ENCODE measurements around the gene LENEP.
A peak's percentile ranks its signal among the peaks of the same experiment; 100 is the strongest.

The LENEP gene

DNA sequence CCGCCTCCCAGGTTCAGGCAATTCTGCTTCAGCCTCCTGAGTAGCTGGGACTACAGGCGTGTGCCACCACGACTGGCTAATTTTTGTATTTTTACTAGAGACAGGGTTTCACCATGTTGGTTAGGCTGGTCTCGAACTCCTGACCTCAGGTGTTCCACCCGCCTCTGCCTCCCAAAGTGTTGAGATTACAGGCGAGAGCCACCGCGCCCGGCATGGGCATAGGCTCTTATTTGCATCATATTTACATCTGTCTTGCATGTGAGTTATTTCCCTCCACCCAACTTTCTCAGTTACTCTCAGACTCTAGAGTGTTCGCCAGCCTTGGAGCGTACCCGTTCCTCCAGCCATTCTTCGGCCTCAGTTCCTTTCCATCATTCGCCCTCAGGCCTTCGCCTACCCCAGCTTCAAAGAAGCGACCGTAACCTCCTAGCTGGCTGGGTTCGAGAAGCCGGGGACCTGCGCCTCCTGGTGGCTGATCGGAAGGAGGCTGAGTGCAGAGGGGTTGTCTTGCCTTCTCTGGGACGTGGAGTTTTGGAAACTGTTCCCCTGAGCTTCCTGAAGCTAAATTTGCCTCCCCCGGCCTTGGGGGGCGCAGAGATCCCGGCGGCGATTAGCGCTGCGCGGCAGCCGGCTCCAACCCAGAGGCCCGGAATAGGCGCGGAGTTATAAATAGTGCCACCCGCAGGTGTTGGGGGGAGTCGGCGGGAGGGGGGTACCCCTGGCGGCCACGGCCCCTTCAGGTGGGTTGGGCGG, 5.6 kb downstream of the LENEP start:
- Mint-ChIP-seq H3K27ac (peak overlapping the region; percentile 84), H3K27me3 (no peaks in the 10 kb centered on the region), H3K9me3 (no peaks in the 10 kb centered on the region), H3K36me3 (no peaks in the 10 kb centered on the region), H3K4me3 (peak overlapping the region; percentile 95), H3K4me1 (peaks cover 58% of the 10 kb centered on the region)
- ATAC-seq = peak; percentile 1

DNA sequence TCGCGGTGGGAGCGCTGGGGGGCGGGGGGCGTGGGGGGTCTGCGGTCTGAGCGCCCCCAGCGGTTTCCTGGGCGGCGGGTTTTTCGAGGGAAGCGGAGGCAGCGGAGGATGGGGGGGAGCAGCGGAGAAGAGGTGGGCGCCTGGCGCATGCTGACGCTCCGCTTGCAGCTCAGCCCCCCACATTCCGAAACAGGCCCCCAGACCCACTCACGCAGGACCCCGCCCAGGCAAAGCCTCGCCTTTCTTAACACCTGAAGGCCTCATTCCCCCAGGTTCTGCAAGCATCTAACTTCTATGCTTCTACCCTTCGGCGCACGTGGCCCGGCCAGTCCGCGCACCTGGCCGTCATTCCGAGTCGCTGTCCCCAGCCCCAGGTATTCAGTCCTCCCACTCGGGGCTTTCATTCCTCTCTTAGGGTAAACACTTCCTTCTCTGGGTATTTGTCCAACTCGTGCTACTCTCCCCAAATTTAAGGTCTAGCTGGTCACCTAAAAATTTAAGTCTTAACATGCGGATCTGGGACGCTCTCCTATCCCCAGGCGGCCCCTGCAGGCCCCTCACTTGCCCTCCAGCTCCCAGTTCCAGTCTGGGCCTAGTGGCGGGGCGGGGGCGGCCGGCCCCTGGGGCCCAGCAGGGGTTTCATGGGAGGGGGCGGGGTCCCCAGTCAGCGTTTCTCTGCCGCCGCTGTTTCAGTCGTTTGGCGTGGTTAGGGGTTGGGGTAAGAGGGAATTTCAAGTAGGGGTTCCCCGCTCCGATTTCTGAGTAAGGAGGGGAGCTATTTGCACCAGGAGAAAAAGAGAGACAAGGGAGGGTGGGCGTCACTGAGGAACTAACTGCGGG, 6.4 kb downstream of the LENEP start:
- Mint-ChIP-seq H3K4me3 (peak overlapping the region; percentile 95), H3K9me3 (no peaks in the 10 kb centered on the region), H3K27me3 (no peaks in the 10 kb centered on the region), H3K4me1 (peaks cover 58% of the 10 kb centered on the region), H3K36me3 (no peaks in the 10 kb centered on the region), H3K27ac (peak overlapping the region; percentile 84)
- ATAC-seq = peak; percentile 9

- H3K4me1 Mint-ChIP-seq = peaks cover 60% of the 10 kb centered on the region
- H3K4me3 Mint-ChIP-seq = peak overlapping the region; percentile 95
- no peaks in the 10 kb centered on the region for H3K9me3 Mint-ChIP-seq
- H3K27me3 Mint-ChIP-seq = no peaks in the 10 kb centered on the region
- no peaks in the 10 kb centered on the region for H3K36me3 Mint-ChIP-seq
- H3K27ac Mint-ChIP-seq = peak overlapping the region; percentile 84
- ATAC-seq = no peak
Measured at GRCh38 chr1:155000411-155000725, 7.0 kb downstream of the LENEP start.

- Mint-ChIP-seq H3K4me1 (peaks cover 65% of the 10 kb centered on the region), H3K27ac (peak overlapping the region; percentile 84), H3K4me3 (peak overlapping the region; percentile 95), H3K36me3 (no peaks in the 10 kb centered on the region), H3K27me3 (no peaks in the 10 kb centered on the region), H3K9me3 (no peaks in the 10 kb centered on the region)
- peak; percentile 63 for ATAC-seq
Measured at GRCh38 chr1:155000726-155001424, 7.5 kb downstream of the LENEP start.

- H3K27ac Mint-ChIP-seq = peak overlapping the region; percentile 84
- peak overlapping the region; percentile 95 for H3K4me3 Mint-ChIP-seq
- no peak for ATAC-seq
- no peaks in the 10 kb centered on the region for H3K27me3 Mint-ChIP-seq
- no peaks in the 10 kb centered on the region for H3K36me3 Mint-ChIP-seq
- H3K9me3 Mint-ChIP-seq = no peaks in the 10 kb centered on the region
- H3K4me1 Mint-ChIP-seq = peaks cover 70% of the 10 kb centered on the region
Measured at GRCh38 chr1:155001425-155001674, 8.0 kb downstream of the LENEP start.

DNA sequence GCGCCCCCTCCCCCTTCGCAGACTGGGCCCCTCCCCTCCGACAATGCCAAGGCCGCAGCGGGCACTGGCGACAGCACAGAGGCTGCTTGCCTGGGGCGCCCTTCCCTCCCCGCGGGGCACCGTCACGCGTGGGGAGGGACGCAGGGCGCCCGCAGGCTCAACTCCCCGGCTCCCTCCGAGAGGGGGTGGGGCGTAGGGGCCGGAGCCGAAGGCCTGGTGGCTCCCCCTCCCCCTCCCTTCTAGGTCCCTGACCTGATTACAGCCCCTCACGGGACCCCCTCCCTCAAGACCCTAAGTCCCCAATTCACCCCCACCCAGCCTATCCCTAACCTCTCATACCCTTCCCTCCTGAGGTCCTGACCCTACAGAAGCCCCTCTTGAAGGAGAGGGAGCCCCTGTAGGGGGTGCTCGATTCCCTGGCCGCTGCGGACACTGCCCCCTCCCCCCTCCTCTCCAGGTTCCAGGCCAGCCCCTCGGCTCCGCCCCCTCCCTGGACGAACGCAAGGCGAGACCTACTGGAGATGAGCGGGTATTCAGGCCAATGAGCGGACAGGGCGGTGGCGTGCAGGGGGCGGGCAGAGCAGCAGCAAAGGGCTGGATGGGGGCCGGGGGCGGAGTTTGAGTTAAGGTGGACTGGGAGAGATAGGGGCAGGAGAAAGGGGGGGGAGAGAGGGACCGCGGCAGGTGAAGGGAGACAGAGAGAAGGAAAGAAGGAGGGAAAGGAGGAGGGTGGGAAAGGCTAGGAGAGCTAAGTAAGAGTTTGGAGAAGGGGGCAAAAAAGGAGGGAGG, 8.5 kb downstream of the LENEP start:
- H3K36me3 Mint-ChIP-seq = no peaks in the 10 kb centered on the region
- ATAC-seq = peak; percentile 87
- no peaks in the 10 kb centered on the region for H3K27me3 Mint-ChIP-seq
- peak overlapping the region; percentile 84 for H3K27ac Mint-ChIP-seq
- H3K4me1 Mint-ChIP-seq = peaks cover 75% of the 10 kb centered on the region
- H3K9me3 Mint-ChIP-seq = no peaks in the 10 kb centered on the region
- H3K4me3 Mint-ChIP-seq = peak overlapping the region; percentile 95

GRCh38 chr1:155002464-155003226, 9.3 kb downstream of the LENEP start, which contains the start of gene ZBTB7B:
ZBTB7B (plus strand) TSS chr1:155002802; CDS start chr1:155014661, 11,859 bp downstream.
- Mint-ChIP-seq H3K9me3 (no peaks in the 10 kb centered on the region), H3K27me3 (no peaks in the 10 kb centered on the region), H3K4me3 (peak within 1 kb of the TSS; percentile 95), H3K36me3 (no peaks in the 10 kb centered on the region), H3K27ac (peak within 1 kb of the TSS; percentile 84), H3K4me1 (peaks cover 70% of the 10 kb centered on the region)
- peak; percentile 0 for ATAC-seq

DNA sequence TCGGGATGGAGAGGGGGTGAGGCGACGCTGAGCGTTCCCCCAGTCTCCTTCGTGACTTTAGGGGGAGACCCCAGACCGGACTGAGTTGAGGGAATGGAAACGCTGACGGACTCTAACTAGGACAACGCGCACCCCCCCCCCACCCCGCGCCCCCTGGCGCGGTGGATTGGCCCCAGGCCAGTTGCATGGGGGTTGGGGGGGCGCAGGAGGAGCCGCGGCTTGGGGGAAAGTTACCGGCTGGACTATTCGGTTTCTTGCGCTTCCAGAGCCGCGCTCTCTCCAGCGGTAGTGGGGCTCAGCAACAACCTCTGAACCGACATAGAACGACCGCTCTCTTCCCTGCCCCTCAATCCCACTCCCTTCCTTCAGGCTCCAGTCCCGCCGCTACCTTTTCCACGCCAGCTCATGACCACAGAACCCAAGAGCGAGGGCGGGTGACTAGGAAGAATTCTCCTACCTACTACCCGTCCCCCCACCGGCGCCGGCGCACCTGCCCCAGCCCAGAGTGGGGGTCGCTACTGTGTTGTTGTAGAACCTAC, 9.9 kb downstream of the LENEP start:
- no peaks in the 10 kb centered on the region for H3K27me3 Mint-ChIP-seq
- H3K27ac Mint-ChIP-seq = peak overlapping the region; percentile 84
- no peaks in the 10 kb centered on the region for H3K36me3 Mint-ChIP-seq
- H3K4me1 Mint-ChIP-seq = peaks cover 67% of the 10 kb centered on the region
- ATAC-seq = no peak
- peak overlapping the region; percentile 95 for H3K4me3 Mint-ChIP-seq
- no peaks in the 10 kb centered on the region for H3K9me3 Mint-ChIP-seq

DNA sequence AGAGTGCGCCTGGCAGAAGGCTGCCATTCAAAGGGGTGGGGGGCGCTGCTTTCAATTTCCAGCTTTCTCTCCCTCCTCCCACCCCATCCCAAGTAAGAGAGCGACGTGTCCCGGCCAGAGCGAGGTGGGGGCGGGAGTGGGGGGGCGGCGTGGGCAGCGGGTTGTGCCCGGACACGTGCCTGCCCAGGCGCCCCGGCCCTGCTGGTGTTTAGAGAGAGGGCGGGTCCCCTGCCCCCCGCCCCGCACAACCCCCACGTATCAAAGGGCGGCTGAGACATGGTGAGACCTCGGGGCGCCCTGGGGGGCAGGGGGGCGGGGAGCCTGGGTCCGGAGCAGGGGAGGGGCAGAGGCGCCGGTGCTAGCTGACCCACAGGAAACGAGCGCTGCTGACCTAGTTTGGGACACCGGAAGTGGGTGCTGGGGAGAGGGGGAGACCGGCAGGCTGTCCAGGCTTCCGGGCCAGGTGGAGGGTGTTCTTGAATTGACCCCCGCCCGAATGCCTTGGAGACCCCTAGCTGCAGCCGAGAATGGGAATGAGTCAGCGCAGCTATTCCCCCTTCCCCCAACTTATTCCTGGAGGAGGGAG, 10.5 kb downstream of the LENEP start:
- peaks cover 2% of the 10 kb centered on the region for H3K36me3 Mint-ChIP-seq
- no peak for ATAC-seq
- peak overlapping the region; percentile 95 for H3K4me3 Mint-ChIP-seq

DNA sequence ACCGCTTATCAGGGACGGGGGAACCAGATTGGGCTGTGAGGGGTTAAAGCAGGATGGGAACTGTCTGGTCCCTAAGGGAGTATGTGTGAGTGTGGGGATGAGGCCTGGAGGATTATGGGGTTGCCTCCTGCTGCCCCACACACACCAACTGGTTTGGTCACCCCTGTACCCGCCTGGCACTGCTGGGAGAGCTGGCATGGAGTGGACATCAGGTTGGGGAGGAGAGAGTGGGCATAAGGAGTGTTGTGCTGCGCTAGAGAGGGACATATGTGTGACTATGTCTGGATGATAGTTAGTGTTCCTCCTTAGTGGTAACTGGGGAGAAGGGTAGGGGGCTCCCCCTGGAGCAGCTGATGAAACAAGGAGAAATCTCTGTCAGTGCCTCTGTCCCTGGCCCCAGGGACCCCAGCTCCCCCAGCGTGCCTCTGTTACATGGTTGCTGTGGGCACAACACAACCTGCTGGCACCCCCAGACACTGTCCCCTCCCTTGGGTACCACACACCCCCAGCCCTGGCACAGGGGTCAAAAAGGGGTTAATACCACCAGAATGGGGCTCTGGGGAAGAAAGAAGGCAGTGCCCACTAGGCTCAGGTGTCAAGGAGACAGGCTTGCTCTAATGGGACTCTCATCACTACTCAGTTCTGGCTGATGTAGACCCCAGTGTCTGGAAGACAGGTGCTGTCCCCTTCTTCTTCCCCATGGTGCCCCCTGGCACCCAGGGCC, 11.1 kb downstream of the LENEP start:
- H3K4me3 Mint-ChIP-seq = peak overlapping the region; percentile 95
- H3K27me3 Mint-ChIP-seq = no peaks in the 10 kb centered on the region
- peaks cover 67% of the 10 kb centered on the region for H3K4me1 Mint-ChIP-seq
- no peak for ATAC-seq
- H3K36me3 Mint-ChIP-seq = peaks cover 7% of the 10 kb centered on the region
- no peaks in the 10 kb centered on the region for H3K9me3 Mint-ChIP-seq
- peak overlapping the region; percentile 84 for H3K27ac Mint-ChIP-seq

More for the DNA sequence above, 10.5 kb downstream of the LENEP start:
- H3K9me3 Mint-ChIP-seq = no peaks in the 10 kb centered on the region
- peak overlapping the region; percentile 84 for H3K27ac Mint-ChIP-seq
- H3K27me3 Mint-ChIP-seq = no peaks in the 10 kb centered on the region
- peaks cover 67% of the 10 kb centered on the region for H3K4me1 Mint-ChIP-seq

- no peaks in the 10 kb centered on the region for H3K9me3 Mint-ChIP-seq
- no peaks in the 10 kb centered on the region for H3K27me3 Mint-ChIP-seq
- peak overlapping the region; percentile 84 for H3K27ac Mint-ChIP-seq
- peaks cover 67% of the 10 kb centered on the region for H3K4me1 Mint-ChIP-seq
- ATAC-seq = no peak
- H3K4me3 Mint-ChIP-seq = no peak overlapping the region
- H3K36me3 Mint-ChIP-seq = peaks cover 12% of the 10 kb centered on the region
Measured at GRCh38 chr1:155005076-155006011, 12.0 kb downstream of the LENEP start.

DNA sequence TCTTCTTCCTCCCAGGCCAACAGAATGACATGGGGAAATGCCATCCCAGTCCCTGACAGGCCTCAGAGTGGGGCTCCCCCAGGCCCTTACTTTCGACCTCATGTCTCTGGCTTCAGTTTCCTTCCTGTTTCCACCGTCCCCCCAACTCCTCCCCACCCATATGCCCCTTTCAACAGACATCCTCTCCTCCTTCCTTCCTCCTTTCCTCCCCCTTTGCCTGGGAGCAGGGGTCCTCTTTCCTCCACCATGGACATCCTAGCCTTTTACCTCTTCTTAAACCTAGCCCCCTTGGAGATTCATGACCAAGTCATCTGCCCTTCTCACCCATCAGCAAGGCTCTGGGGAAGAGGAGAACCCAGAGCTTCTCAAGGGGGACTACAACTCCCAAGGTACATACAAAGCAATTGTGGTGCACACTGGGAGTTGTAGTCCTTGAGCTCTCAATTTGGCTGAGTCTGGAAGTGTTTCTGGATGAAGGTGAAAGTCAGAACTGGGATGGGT, 13.3 kb downstream of the LENEP start:
- Mint-ChIP-seq H3K27me3 (no peaks in the 10 kb centered on the region), H3K36me3 (peaks cover 12% of the 10 kb centered on the region), H3K27ac (peak overlapping the region; percentile 84), H3K9me3 (no peaks in the 10 kb centered on the region), H3K4me1 (peaks cover 69% of the 10 kb centered on the region), H3K4me3 (peak overlapping the region; percentile 41)
- ATAC-seq = peak; percentile 31

All from stimulated activated memory B cell treated with anti-CD40 and anti-IgM and Interleukin-4, amounts not matched to agents 10 μg/mL and 1 μg/mL and 100 μg/mL, for 72 hours (primary cell).